Chondrocyte (in vitro differentiated cells): ENCODE data around the gene PCDHB14. TPM values are rescaled to one million over a fixed set of nuclear protein-coding genes. Genes with fewer than 3 reads are reported as not detected.
"Not testable (repeated sequence)": the region's sequence is repeated elsewhere in the genome, so short reads cannot be mapped to it uniquely, and the experiment has no call there.

ENCODE experiments used
- DNase-seq: peaks from one replicate; pipeline ENCODE4 v3.0.0; 2021; ENCODE audit warnings: mixed read lengths, low spot score
- H3K27ac Mint-ChIP-seq: one replicate; pipeline ENCODE4 v1.8.0; 2021; ENCODE audit warnings: mild to moderate bottlenecking, moderate library complexity, mixed read lengths; ENCODE audit not compliant: unreplicated experiment
- H3K27me3 Mint-ChIP-seq: 2 replicates; pipeline ENCODE4 v1.8.0; 2021; ENCODE audit warnings: low read depth, mixed read lengths
- H3K36me3 Mint-ChIP-seq: 2 replicates; pipeline ENCODE4 v1.8.0; 2021; ENCODE audit warnings: low read depth, mixed read lengths
- H3K4me1 Mint-ChIP-seq: 2 replicates; pipeline ENCODE4 v1.8.0; 2021; ENCODE audit warnings: low read depth, mild to moderate bottlenecking, mixed read lengths
- H3K4me3 Mint-ChIP-seq: one replicate; pipeline ENCODE4 v1.8.0; 2021; ENCODE audit warnings: mild to moderate bottlenecking, moderate library complexity, mixed read lengths; ENCODE audit not compliant: unreplicated experiment
- H3K9me3 Mint-ChIP-seq: 2 replicates; pipeline ENCODE4 v1.8.0; 2021; ENCODE audit warnings: low read depth, mixed read lengths
- CTCF ChIP-seq: fragments of 200-600 bp; sonication (generic); IDR thresholded peaks from 2 replicates; pipeline ENCODE4 v1.5.0; 2021; ENCODE audit warnings: antibody characterized with exemption, mild to moderate bottlenecking, moderate library complexity
- total RNA-seq: library from RNA; stranded (reverse); gene quantifications from 3 replicates; pipeline ENCODE4 v1.2.1, GENCODE V29; 2021

Gene PCDHB14
- total RNA-seq, 1 donor from 2014 or later: 4.0 TPM

GRCh38 chr5:141213656-141214339 is 9.3 kb upstream of the PCDHB14 start, which contains the start of gene PCDHB13:
TSS of gene PCDHB13 (plus strand) at chr5:141213919. CDS start at chr5:141214124, 205 bp downstream.
- not testable (repeated sequence) for DNase-seq, H3K27me3 Mint-ChIP-seq, H3K27ac Mint-ChIP-seq, H3K4me1 Mint-ChIP-seq
- Mint-ChIP-seq H3K4me3 (peak within 1 kb of the TSS; percentile 36), H3K9me3 (peaks cover 63% of the 10 kb centered on the region), H3K36me3 (peaks cover 19% of the 10 kb centered on the region)
- peak; percentile 31 for TF ChIP-seq CTCF

DNA sequence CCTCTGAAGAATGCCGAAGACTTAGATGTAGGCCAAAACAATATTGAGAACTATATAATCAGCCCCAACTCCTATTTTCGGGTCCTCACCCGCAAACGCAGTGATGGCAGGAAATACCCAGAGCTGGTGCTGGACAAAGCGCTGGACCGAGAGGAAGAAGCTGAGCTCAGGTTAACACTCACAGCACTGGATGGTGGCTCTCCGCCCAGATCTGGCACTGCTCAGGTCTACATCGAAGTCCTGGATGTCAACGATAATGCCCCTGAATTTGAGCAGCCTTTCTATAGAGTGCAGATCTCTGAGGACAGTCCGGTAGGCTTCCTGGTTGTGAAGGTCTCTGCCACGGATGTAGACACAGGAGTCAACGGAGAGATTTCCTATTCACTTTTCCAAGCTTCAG is 8.6 kb upstream of the PCDHB14 start:
- not testable (repeated sequence) for DNase-seq, H3K4me3 Mint-ChIP-seq, H3K27ac Mint-ChIP-seq, H3K27me3 Mint-ChIP-seq, H3K4me1 Mint-ChIP-seq
- peaks cover 22% of the 10 kb centered on the region for H3K36me3 Mint-ChIP-seq
- peaks cover 63% of the 10 kb centered on the region for H3K9me3 Mint-ChIP-seq

DNA sequence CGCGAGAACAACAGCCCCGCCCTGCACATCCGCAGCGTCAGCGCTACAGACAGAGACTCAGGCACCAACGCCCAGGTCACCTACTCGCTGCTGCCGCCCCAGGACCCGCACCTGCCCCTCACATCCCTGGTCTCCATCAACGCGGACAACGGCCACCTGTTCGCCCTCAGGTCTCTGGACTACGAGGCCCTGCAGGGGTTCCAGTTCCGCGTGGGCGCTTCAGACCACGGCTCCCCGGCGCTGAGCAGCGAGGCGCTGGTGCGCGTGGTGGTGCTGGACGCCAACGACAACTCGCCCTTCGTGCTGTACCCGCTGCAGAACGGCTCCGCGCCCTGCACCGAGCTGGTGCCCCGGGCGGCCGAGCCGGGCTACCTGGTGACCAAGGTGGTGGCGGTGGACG is 7.6 kb upstream of the PCDHB14 start:
- not testable (repeated sequence) for H3K27ac Mint-ChIP-seq, H3K4me3 Mint-ChIP-seq, DNase-seq, H3K27me3 Mint-ChIP-seq, H3K4me1 Mint-ChIP-seq
- Mint-ChIP-seq H3K9me3 (peaks cover 66% of the 10 kb centered on the region), H3K36me3 (peaks cover 24% of the 10 kb centered on the region)

DNA sequence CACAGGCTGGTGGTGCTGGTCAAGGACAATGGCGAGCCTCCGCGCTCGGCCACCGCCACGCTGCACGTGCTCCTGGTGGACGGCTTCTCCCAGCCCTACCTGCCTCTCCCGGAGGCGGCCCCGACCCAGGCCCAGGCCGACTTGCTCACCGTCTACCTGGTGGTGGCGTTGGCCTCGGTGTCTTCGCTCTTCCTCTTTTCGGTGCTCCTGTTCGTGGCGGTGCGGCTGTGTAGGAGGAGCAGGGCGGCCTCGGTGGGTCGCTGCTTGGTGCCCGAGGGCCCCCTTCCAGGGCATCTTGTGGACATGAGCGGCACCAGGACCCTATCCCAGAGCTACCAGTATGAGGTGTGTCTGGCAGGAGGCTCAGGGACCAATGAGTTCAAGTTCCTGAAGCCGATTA is 7.1 kb upstream of the PCDHB14 start:
- H3K4me3 Mint-ChIP-seq, DNase-seq, H3K4me1 Mint-ChIP-seq, H3K27ac Mint-ChIP-seq, H3K27me3 Mint-ChIP-seq: not testable (repeated sequence)
- Mint-ChIP-seq H3K36me3 (peaks cover 22% of the 10 kb centered on the region), H3K9me3 (peaks cover 68% of the 10 kb centered on the region)

GRCh38 chr5:141224844-141225243 is 1.7 kb downstream of the PCDHB14 start:
- H3K36me3 Mint-ChIP-seq: peaks cover 25% of the 10 kb centered on the region
- H3K4me1 Mint-ChIP-seq, H3K27ac Mint-ChIP-seq, H3K27me3 Mint-ChIP-seq, H3K4me3 Mint-ChIP-seq, DNase-seq: not testable (repeated sequence)
- peaks cover 61% of the 10 kb centered on the region for H3K9me3 Mint-ChIP-seq

GRCh38 chr5:141225421-141225820 is 2.3 kb downstream of the PCDHB14 start:
- peaks cover 59% of the 10 kb centered on the region for H3K9me3 Mint-ChIP-seq
- not testable (repeated sequence) for DNase-seq, H3K27me3 Mint-ChIP-seq, H3K27ac Mint-ChIP-seq, H3K4me3 Mint-ChIP-seq, H3K4me1 Mint-ChIP-seq
- peaks cover 25% of the 10 kb centered on the region for H3K36me3 Mint-ChIP-seq

- Mint-ChIP-seq H3K27ac (no peak overlapping the region), H3K27me3 (no peaks in the 10 kb centered on the region), H3K4me1 (no peaks in the 10 kb centered on the region), H3K9me3 (peaks cover 66% of the 10 kb centered on the region), H3K36me3 (peaks cover 24% of the 10 kb centered on the region), H3K4me3 (no peak overlapping the region)
- DNase-seq: no peak
- no peak for TF ChIP-seq CTCF
These were observed 11.0 kb downstream of the PCDHB14 start for GRCh38 chr5:141234109-141234667.

DNA sequence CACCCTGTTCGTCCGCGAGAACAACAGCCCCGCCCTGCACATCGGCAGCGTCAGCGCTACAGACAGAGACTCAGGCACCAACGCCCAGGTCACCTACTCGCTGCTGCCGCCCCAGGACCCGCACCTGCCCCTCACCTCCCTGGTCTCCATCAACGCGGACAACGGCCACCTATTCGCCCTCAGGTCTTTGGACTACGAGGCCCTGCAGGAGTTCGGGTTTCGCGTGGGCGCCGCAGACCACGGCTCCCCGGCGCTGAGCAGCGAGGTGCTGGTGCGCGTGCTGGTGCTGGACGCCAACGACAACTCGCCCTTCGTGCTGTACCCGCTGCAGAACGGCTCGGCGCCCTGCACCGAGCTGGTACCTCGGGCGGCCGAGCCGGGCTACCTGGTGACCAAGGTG is 12.8 kb downstream of the PCDHB14 start:
- H3K27ac Mint-ChIP-seq, H3K4me3 Mint-ChIP-seq, H3K4me1 Mint-ChIP-seq, H3K27me3 Mint-ChIP-seq: not testable (repeated sequence)
- peaks cover 37% of the 10 kb centered on the region for H3K36me3 Mint-ChIP-seq
- peaks cover 75% of the 10 kb centered on the region for H3K9me3 Mint-ChIP-seq
- DNase-seq: peak; percentile 86
